Epithelial cell of proximal tubule (primary cell): ENCODE measurements around the gene ACER3. TPM values are rescaled to one million over a fixed set of nuclear protein-coding genes. Genes with fewer than 3 reads are reported as not detected.
A peak's percentile ranks its signal among the peaks of the same experiment; 100 is the strongest.

Experiments used
- DNase-seq: peaks from one replicate; pipeline ENCODE4 v3.0.0-alpha.2; 2011; ENCODE audit warnings: low read depth
- H3K4me3 ChIP-seq: 2 replicates; pipeline ENCODE4 v1.5.1; 2011; ENCODE audit warnings: low read depth, mild to moderate bottlenecking, low read length
- total RNA-seq: library from RNA; depleted of rRNA; stranded (reverse); fragments of >200 nt; gene quantifications from 2 replicates; pipeline ENCODE4 v1.2.3, GENCODE V29; 2015
- TF ChIP-seq, protein P1 (sequence below): conservative IDR thresholded peaks from 2 replicates; pipeline ENCODE4 v1.5.1; 2012; ENCODE audit warnings: low read depth, mild to moderate bottlenecking, low read length

ACER3 gene
- total RNA-seq, 1 donor from 2014 or later = 11.4 TPM

DNA sequence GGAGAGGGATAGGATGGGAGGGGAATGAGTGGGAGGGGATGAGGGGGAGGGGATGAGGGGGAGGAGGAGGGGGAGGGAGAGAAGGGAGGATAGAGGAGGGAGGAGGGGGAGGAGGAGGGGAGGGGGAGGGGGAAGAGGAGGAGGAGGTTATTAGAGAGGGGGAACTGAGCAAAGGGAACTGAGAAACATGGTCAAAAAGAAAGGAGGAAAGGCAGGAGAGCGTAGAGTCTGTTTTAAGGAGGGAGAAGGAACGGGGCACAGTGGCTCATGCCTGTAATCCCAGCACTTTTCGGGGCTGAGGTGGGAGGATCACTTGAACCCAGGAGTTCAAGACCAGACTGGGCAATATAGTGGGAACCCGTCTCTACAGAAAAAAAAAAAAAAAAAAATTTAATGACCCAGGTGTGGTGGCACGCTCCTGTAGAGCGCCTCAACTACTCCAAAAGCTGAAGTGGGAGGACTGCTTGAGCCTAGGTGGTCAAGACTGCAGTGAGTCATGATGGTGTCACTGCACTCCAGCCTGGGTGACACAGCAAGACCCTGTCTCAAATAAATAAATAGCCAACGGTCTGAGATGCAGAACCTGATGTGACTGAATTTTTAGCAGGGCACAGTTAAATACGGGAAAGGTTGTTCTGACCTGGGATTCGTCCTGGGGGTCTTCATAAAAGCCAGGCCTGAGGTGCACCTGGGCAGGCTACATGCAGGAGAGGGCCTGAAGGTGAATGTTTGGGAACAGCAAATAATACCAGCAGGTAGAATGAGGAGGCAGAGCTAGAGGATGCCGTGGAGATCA lies 177.5 kb downstream of the ACER3 start:
- TF ChIP-seq, protein P1, sequence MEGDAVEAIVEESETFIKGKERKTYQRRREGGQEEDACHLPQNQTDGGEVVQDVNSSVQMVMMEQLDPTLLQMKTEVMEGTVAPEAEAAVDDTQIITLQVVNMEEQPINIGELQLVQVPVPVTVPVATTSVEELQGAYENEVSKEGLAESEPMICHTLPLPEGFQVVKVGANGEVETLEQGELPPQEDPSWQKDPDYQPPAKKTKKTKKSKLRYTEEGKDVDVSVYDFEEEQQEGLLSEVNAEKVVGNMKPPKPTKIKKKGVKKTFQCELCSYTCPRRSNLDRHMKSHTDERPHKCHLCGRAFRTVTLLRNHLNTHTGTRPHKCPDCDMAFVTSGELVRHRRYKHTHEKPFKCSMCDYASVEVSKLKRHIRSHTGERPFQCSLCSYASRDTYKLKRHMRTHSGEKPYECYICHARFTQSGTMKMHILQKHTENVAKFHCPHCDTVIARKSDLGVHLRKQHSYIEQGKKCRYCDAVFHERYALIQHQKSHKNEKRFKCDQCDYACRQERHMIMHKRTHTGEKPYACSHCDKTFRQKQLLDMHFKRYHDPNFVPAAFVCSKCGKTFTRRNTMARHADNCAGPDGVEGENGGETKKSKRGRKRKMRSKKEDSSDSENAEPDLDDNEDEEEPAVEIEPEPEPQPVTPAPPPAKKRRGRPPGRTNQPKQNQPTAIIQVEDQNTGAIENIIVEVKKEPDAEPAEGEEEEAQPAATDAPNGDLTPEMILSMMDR = no peak
- H3K4me3 ChIP-seq = no peak overlapping the region
- DNase-seq = no peak

DNA sequence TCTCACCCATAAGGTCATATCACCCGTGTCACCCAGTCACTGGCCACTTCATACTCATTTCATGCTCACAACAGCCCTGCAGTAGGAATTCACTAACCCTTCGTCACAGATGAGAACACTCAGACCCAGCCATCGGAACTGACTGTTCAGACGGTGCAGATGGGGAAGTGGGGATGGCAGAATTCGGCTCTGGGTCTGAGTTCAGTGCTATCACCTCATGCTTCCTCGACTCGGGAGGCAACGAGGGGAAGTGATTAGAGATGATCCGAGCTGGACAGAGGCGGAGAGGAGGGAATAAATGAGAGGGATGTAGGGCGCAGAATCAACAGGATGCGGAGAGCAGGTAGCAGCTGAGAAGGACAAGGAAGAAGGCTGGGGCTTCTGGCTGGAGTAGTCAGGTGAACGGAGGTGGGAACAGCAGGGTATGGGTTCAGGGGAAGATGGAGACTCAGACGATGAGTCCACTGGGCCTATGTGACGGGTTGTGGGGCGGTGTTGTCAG lies 178.2 kb downstream of the ACER3 start:
- DNase-seq = no peak
- H3K4me3 ChIP-seq = no peak overlapping the region
- TF ChIP-seq, protein P1 = no peak

DNA sequence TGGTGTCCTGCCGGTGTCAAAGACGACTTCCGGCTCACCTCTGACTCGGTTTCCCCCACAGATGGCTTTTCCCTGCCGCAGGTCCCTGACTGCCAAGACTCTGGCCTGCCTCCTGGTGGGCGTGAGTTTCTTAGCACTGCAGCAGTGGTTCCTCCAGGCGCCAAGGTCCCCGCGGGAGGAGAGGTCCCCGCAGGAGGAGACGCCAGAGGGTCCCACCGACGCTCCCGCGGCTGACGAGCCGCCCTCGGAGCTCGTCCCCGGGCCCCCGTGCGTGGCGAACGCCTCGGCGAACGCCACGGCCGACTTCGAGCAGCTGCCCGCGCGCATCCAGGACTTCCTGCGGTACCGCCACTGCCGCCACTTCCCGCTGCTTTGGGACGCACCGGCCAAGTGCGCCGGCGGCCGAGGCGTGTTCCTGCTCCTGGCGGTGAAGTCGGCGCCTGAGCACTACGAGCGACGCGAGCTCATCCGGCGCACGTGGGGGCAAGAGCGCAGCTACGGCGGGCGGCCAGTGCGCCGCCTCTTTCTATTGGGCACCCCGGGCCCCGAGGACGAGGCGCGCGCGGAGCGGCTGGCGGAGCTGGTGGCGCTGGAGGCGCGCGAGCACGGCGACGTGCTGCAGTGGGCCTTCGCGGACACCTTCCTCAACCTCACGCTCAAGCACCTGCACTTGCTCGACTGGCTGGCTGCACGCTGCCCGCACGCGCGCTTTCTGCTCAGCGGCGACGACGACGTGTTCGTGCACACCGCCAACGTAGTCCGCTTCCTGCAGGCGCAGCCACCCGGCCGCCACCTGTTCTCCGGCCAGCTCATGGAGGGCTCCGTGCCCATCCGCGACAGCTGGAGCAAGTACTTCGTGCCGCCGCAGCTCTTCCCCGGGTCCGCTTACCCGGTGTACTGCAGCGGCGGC lies 179.0 kb downstream of the ACER3 start:
- DNase-seq = no peak
- H3K4me3 ChIP-seq = peak overlapping the region; percentile 45
- TF ChIP-seq, protein P1 = peak; percentile 66

DNA sequence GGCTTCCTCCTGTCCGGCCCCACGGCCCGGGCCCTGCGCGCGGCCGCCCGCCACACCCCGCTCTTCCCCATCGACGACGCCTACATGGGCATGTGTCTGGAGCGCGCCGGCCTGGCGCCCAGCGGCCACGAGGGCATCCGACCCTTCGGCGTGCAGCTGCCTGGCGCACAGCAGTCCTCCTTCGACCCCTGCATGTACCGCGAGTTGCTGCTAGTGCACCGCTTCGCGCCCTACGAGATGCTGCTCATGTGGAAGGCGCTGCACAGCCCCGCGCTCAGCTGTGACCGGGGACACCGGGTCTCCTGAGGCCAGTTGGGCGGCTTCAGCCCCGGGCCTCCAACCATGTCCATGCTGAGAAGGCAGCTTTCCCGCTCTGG lies 179.7 kb downstream of the ACER3 start:
- TF ChIP-seq, protein P1 = no peak
- H3K4me3 ChIP-seq = no peak overlapping the region
- DNase-seq = no peak

DNA sequence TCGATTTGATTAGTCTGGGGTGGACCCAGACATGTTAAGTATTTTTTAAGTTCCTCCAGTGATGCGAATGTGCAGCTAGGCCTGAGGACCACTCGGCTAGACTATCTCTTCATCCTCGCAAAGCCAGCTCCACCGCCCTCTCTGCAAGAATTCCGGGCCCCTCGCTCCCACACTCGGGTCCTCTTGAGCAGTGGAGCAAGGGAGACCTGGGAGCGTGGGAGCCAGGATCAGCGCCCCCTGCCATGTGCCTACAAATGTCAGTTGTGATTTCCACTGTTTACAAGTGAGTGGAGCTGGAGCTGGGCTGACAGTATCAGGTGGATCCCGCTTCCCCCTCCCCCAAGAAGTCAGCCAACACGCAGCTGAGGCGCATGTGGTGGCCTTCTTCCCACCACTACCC lies 180.2 kb downstream of the ACER3 start:
- no peak for DNase-seq
- H3K4me3 ChIP-seq = no peak overlapping the region
- TF ChIP-seq, protein P1 = no peak

DNA sequence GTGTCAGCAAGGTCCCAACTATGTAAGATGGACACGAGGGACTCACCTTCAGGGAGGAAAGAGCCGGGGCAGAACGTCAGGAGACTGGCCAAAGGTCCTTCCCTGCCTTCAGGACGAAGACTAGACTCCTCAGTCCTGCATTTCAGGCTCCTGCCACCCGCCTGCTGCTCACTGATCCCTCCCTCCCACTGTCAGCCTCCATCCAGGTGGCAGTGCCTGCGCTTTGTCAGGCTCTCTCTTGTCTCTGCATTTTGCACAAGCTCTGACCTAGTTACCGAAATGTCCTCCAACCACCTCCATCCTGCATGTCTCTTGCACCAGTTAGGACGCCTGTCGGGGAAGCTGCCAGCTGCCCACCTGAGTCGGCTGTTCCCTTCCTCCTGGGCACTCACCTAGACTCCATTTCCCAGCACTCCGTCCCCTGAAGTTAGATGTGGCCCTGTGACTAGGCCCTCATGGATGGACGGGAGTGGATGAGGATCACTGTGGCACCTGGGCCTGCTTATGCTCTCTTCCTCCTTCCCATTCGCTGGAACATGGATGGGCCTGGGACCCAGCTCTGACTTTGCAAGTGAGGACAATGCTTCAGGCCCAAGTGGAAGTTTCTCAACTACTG lies 181.5 kb downstream of the ACER3 start:
- no peak overlapping the region for H3K4me3 ChIP-seq
- DNase-seq = no peak
- TF ChIP-seq, protein P1 = no peak
